Measurements from ENCODE around the gene ASTN2. TPM values are rescaled to one million over a fixed set of nuclear protein-coding genes. Genes with fewer than 3 reads are reported as not detected.

Gene ASTN2
- total RNA-seq, 1 experiment from 2014 or later: 4.8 TPM

GRCh38 chr9:116389541-116390302 is 1025.1 kb downstream of the ASTN2 start:
- Histone ChIP-seq H3K27me3 (ENCODE audit: insufficient read depth, low read length) (no peaks in the 10 kb centered on the region), H3K9me3 (ENCODE audit: control insufficient read depth in 1 of 2, insufficient read depth in 1 of 2, low read depth in 1 of 2, low read length in 2 of 2) (no peaks in the 10 kb centered on the region), H3K4me2 (ENCODE audit: low read length) (no peak overlapping the region), H2AFZ (ENCODE audit: low read depth, low read length, poor library complexity, severe bottlenecking) (no peak overlapping the region), H3K27ac (ENCODE audit: low read depth, low read length) (no peak overlapping the region), H3K79me2 (ENCODE audit: insufficient read depth, low read length) (no peaks in the 10 kb centered on the region), H4K20me1 (ENCODE audit: insufficient read depth) (no peaks in the 10 kb centered on the region), H3K36me3 (ENCODE audit: control insufficient read depth in 1 of 2, insufficient read depth in 2 of 2, low read length in 2 of 2) (no peaks in the 10 kb centered on the region), H3K4me1 (ENCODE audit: control insufficient read depth in 1 of 2, insufficient read depth in 2 of 2, low read length in 2 of 2) (no peaks in the 10 kb centered on the region), H3K4me3 (replicated peaks in 1 of 2; ENCODE audit: low read depth in 1 of 2, low read length in 2 of 2) (no peak overlapping the region), H3K9me2 (ENCODE audit: insufficient read depth) (no peaks in the 10 kb centered on the region), H3K9ac (ENCODE audit: low read length) (no peak overlapping the region)
- DNase-seq (ENCODE audit: low read depth, low spot score): no peak
- intact Hi-C loops (cut with micrococcal nuclease): no loop called here
- RAD21 ChIA-PET (ENCODE audit: low non-redundant PET in 1 of 2, low total read pairs in 2 of 2, uncharacterized antibody in 2 of 2, unreplicated experiment in 2 of 2): no interaction called here
- no TSS peak for BruUV-seq (replicated peaks)
- POLR2A ChIA-PET: no interaction called here
- TF ChIP-seq ZNF274 (IDR thresholded peaks at IDR 0.05; ENCODE audit: low read depth, low read length): no peak
- CTCF ChIA-PET: no interaction called here
- ATAC-seq: no peak

- TF ChIP-seq ATF3 (IDR thresholded peaks at IDR 0.05) (no peak), TCF7L2 (IDR thresholded peaks at IDR 0.05; ENCODE audit: borderline replicate concordance, extremely low read depth, insufficient read depth, insufficient read length) (no peak)
- Histone ChIP-seq H4K20me1 (ENCODE audit: insufficient read depth) (no peaks in the 10 kb centered on the region), H3K9ac (ENCODE audit: low read length) (no peak overlapping the region), H3K9me2 (ENCODE audit: insufficient read depth) (no peaks in the 10 kb centered on the region), H3K36me3 (ENCODE audit: control insufficient read depth in 1 of 2, insufficient read depth in 2 of 2, low read length in 2 of 2) (no peaks in the 10 kb centered on the region), H3K4me2 (ENCODE audit: low read length) (no peak overlapping the region), H3K9me3 (ENCODE audit: control insufficient read depth in 1 of 2, insufficient read depth in 1 of 2, low read depth in 1 of 2, low read length in 2 of 2) (no peaks in the 10 kb centered on the region), H3K27me3 (ENCODE audit: insufficient read depth, low read length) (no peaks in the 10 kb centered on the region), H3K27ac (ENCODE audit: low read depth, low read length) (no peak overlapping the region), H3K4me1 (ENCODE audit: control insufficient read depth in 1 of 2, insufficient read depth in 2 of 2, low read length in 2 of 2) (no peaks in the 10 kb centered on the region), H2AFZ (ENCODE audit: low read depth, low read length, poor library complexity, severe bottlenecking) (no peak overlapping the region), H3K4me3 (replicated peaks in 1 of 2; ENCODE audit: low read depth in 1 of 2, low read length in 2 of 2) (no peak overlapping the region), H3K79me2 (ENCODE audit: insufficient read depth, low read length) (no peaks in the 10 kb centered on the region)
- DNase-seq (ENCODE audit: low read depth, low spot score) (no peak), ATAC-seq (no peak)
- BruUV-seq (replicated peaks): no TSS peak
- CTCF ChIA-PET: no interaction called here
- intact Hi-C loops (cut with micrococcal nuclease): no loop called here
- POLR2A ChIA-PET: no interaction called here
- RAD21 ChIA-PET (ENCODE audit: low non-redundant PET in 1 of 2, low total read pairs in 2 of 2, uncharacterized antibody in 2 of 2, unreplicated experiment in 2 of 2): no interaction called here
These were observed 1026.7 kb downstream of the ASTN2 start for GRCh38 chr9:116387934-116388698.
